HL-60 (cell line): ENCODE results near the gene UPF2.

Experiments
- DNase-seq, 2 experiments: peaks; one replicate each; pipeline ENCODE4 v3.0.0-alpha.2; 2010 to 2020; ENCODE audit warnings: low read depth in 1 of 2, low spot score in 1 of 2
- H3K27ac ChIP-seq: fragments of 250-450 bp; sonication (Bioruptor Pico); replicated peaks from 2 replicates; pipeline ENCODE4 v1.5.1; 2020; ENCODE audit warnings: mild to moderate bottlenecking, moderate library complexity
- H3K27me3 ChIP-seq: fragments of 250-450 bp; sonication (Bioruptor Pico); 2 replicates; pipeline ENCODE4 v1.5.1; 2021; ENCODE audit warnings: mild to moderate bottlenecking, moderate library complexity; ENCODE audit not compliant: insufficient read depth, poor library complexity, severe bottlenecking
- H3K4me3 ChIP-seq: replicated peaks from 2 replicates; pipeline ENCODE4 v1.5.1; 2011; ENCODE audit warnings: mild to moderate bottlenecking, control low read depth, low read length; ENCODE audit not compliant: insufficient read depth
- GABPA ChIP-seq: IDR thresholded peaks from 2 replicates; pipeline ENCODE4 v1.6.1; 2012; ENCODE audit warnings: low read depth
- POLR2AphosphoS5 ChIP-seq: IDR thresholded peaks from 2 replicates; pipeline ENCODE4 v1.6.1; 2012; ENCODE audit warnings: low read depth
- SPI1 ChIP-seq: IDR thresholded peaks from 2 replicates; pipeline ENCODE4 v1.6.1; 2012; ENCODE audit warnings: low read depth, mild to moderate bottlenecking, borderline replicate concordance
- TF ChIP-seq, protein P1 (sequence below): IDR thresholded peaks from one replicate; pipeline ENCODE4 v1.5.1; 2011; ENCODE audit warnings: low read length, control low read depth, inconsistent platforms; ENCODE audit not compliant: insufficient read depth
- TF ChIP-seq, protein P2 (sequence below): IDR thresholded peaks from 2 replicates; pipeline ENCODE4 v1.6.1; 2012; ENCODE audit warnings: low read depth; ENCODE audit not compliant: insufficient replicate concordance

UPF2 gene

DNA sequence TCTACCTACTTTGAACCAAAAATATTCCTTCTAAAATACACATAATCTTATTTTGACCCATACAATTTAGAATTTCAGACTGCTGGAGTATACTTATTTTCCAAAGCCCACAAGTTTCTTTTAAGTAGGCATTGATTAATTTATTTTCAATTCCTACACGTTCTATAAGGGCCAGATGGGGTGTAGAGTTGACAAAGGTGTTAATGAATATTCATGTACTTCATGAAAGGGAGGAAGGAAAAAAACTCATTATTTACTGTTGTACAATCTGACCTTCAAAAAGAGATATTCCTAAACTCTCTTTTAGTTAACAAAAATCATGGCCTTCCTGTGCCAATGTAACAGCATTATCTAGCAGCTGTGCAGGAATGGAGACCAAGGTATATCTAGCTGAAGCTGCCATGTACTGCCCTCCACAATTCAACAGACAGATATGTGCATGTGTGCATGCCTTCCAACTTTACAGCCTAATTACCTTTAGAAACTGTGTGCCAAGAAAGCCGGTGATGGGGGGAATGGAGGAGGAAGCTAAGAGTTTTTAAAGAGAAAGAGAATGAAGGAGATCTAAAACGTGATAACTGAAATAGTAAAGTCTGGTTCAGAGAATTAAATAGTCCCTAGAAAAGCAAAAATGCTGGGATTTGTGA is 108.9 kb downstream of the UPF2 start:
- no peak for DNase-seq
- Histone ChIP-seq H3K4me3 (no peak overlapping the region), H3K27ac (no peak overlapping the region), H3K27me3 (no peaks in the 10 kb centered on the region)
- no peak for TF ChIP-seq SPI1
- TF ChIP-seq, protein P1, sequence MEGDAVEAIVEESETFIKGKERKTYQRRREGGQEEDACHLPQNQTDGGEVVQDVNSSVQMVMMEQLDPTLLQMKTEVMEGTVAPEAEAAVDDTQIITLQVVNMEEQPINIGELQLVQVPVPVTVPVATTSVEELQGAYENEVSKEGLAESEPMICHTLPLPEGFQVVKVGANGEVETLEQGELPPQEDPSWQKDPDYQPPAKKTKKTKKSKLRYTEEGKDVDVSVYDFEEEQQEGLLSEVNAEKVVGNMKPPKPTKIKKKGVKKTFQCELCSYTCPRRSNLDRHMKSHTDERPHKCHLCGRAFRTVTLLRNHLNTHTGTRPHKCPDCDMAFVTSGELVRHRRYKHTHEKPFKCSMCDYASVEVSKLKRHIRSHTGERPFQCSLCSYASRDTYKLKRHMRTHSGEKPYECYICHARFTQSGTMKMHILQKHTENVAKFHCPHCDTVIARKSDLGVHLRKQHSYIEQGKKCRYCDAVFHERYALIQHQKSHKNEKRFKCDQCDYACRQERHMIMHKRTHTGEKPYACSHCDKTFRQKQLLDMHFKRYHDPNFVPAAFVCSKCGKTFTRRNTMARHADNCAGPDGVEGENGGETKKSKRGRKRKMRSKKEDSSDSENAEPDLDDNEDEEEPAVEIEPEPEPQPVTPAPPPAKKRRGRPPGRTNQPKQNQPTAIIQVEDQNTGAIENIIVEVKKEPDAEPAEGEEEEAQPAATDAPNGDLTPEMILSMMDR = no peak
- TF ChIP-seq POLR2AphosphoS5 = no peak
- no peak for TF ChIP-seq GABPA
- TF ChIP-seq, protein P2, sequence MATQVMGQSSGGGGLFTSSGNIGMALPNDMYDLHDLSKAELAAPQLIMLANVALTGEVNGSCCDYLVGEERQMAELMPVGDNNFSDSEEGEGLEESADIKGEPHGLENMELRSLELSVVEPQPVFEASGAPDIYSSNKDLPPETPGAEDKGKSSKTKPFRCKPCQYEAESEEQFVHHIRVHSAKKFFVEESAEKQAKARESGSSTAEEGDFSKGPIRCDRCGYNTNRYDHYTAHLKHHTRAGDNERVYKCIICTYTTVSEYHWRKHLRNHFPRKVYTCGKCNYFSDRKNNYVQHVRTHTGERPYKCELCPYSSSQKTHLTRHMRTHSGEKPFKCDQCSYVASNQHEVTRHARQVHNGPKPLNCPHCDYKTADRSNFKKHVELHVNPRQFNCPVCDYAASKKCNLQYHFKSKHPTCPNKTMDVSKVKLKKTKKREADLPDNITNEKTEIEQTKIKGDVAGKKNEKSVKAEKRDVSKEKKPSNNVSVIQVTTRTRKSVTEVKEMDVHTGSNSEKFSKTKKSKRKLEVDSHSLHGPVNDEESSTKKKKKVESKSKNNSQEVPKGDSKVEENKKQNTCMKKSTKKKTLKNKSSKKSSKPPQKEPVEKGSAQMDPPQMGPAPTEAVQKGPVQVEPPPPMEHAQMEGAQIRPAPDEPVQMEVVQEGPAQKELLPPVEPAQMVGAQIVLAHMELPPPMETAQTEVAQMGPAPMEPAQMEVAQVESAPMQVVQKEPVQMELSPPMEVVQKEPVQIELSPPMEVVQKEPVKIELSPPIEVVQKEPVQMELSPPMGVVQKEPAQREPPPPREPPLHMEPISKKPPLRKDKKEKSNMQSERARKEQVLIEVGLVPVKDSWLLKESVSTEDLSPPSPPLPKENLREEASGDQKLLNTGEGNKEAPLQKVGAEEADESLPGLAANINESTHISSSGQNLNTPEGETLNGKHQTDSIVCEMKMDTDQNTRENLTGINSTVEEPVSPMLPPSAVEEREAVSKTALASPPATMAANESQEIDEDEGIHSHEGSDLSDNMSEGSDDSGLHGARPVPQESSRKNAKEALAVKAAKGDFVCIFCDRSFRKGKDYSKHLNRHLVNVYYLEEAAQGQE = no peak

DNA sequence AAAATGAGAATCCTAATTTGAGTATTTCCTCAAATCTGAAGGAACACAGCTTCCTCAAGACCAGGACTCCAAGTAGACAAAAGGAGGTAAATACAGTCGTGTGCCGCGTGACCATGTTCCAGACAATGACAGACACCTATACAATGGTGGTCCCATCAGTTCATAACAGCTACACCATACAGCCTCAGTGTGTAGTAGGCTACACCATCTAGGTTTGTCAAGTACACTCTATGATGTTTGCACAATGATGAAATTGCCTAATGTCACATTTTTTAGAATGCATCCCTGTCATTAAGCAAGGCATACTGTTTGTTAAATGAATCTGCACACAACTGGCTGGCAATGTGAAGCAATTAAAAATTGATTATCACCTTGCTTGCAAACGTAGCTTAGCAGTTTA is 111.6 kb downstream of the UPF2 start:
- TF ChIP-seq, protein P1 = no peak
- TF ChIP-seq SPI1 (no peak), GABPA (no peak), POLR2AphosphoS5 (no peak)
- TF ChIP-seq, protein P2 = no peak
- Histone ChIP-seq H3K4me3 (no peak overlapping the region), H3K27me3 (no peaks in the 10 kb centered on the region), H3K27ac (no peak overlapping the region)
- DNase-seq = no peak

DNA sequence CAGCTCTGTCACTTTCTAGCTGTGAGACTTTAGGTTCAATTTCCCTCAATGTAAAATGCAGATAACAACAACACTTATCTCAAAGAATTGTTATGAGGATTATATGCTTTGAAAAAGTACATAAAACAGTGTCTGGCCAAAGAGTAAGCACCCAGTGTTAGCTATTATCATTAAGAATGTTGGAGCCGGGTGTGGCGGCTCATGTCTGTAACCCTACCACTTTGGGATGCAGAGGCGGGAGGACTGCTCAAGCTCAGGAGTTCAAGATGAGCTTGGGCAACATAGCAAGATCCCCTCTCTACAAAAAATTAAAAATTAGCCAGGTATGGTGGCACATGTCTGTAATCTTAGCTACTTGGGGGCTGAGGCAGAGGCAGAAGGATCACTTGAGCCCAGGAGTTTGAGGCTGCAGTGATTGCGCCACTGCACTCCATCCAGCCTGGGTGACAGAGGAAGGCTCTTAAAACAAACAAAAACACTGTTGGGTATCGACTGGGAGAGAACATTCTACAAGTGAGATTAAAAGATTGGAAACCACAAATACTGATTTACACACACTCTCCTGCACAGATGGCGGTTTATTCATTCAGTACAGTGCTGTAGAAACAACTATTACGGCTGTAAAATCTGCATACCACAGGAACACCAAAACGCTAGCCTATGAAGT is 112.2 kb downstream of the UPF2 start:
- Histone ChIP-seq H3K27ac (no peak overlapping the region), H3K27me3 (no peaks in the 10 kb centered on the region), H3K4me3 (no peak overlapping the region)
- TF ChIP-seq GABPA = no peak
- no peak for DNase-seq

DNA sequence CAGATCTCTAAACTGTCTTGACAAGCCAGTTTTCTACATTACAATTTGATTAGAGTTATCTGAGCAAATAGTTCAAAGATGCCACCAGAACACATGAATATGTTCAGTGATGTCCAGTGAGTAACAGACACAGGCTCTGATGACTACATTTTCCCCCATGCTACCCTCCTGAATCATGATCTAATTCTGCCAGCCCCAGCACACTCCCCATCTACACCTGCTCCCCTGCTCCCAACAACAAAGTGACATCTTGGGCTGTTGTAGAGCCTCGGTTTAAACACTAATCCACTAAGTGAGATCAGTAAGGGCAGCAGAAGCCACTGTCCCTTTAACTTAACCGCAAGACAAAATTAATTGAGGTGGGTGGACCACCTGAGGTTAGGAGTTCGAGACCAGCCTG is 114.9 kb downstream of the UPF2 start:
- no peak for DNase-seq
- Histone ChIP-seq H3K27ac (no peak overlapping the region), H3K27me3 (no peaks in the 10 kb centered on the region), H3K4me3 (no peak overlapping the region)
- TF ChIP-seq, protein P1 = no peak
- TF ChIP-seq SPI1 (no peak), POLR2AphosphoS5 (no peak)
- TF ChIP-seq, protein P2 = no peak
